Activated CD4-positive, alpha-beta T cell treated with anti-CD3 and anti-CD28 coated beads, Interleukin-2, Interleukin-6, amounts not matched to agents 100 ng/mL and 50 ng/mL, durations not matched to agents 16 hours and 8 hours (primary cell): ENCODE data around the gene MYL11.

Experiments
- DNase-seq: peaks from one replicate; pipeline ENCODE4 v3.0.0-alpha.2; 2020

Gene MYL11

DNA sequence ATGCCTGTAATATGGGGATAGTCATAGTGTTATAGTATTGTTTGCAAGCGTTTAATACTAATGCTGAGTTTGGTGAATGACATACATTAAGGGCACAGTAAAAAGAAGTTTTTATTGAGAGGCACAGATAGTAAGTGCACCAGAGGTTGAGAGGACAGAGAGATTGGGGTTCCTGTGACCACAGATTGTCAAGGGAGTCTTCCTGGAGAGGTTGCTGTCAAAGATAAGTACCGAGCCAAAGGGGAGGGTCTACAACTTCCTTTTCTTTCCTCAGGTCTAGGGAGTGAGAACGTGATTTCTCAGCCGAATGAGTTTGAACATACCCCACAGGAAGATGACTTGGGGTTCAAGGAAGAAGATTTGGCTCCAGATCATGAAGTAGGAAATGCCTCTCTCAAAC is 22.5 kb downstream of the MYL11 start:
- DNase-seq = no peak

DNA sequence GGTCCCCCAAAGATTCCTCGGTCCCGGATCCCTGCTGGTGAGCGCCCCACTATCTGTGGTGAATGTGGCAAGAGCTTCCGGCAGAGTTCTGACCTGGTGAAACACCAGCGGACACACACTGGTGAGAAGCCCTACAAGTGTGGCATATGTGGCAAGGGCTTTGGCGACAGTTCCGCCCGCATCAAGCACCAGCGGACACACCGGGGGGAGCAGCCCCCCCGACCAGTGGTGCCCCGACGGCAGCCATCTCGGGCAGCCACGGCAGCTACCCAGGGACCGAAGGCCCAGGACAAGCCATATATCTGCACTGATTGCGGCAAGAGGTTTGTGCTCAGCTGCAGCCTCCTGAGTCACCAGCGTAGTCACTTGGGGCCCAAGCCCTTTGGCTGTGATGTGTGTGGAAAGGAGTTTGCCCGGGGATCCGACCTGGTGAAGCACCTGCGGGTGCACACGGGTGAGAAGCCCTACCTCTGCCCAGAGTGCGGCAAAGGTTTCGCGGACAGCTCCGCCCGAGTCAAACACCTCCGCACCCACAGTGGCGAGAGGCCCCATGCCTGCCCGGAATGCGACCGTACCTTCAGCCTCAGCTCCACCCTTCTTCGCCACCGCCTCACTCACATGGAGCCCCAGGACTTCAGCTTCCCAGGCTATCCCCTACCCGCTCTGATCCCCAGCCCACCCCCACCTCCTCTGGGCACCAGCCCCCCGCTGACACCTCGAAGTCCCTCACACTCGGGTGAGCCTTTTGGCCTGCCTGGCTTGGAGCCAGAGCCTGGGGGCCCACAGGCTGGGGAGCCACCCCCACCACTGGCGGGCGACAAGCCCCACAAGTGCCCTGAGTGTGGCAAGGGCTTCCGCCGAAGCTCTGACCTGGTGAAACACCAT is 23.4 kb downstream of the MYL11 start:
- DNase-seq = no peak

DNA sequence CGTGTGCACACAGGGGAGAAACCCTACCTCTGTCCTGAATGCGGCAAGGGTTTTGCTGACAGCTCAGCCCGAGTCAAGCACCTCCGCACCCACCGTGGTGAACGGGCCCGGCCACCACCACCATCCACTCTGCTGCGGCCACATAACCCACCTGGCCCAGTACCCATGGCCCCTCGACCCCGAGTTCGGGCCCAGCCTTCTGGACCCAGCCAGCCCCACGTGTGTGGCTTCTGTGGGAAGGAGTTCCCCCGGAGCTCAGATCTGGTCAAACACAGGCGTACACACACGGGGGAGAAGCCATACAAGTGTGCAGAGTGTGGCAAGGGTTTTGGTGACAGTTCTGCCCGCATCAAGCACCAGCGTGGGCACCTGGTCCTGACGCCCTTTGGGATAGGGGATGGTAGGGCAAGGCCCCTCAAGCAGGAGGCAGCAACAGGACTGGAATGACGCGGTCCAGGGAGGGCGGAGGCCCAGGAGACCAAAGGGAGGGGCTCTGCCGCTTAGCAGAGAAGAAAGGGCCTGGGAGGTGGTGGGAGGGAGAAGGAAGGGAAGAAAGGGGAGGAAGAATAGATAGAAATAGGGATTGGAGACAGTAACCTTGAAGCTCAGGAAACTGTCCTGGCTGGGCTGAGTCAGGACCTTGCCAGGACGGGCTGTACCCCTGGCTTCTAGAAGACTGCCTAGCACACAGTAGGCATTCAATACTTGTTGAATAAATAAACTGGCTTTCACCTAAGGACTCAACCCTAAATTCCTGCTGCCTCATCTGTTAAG is 24.2 kb downstream of the MYL11 start:
- DNase-seq = no peak

DNA sequence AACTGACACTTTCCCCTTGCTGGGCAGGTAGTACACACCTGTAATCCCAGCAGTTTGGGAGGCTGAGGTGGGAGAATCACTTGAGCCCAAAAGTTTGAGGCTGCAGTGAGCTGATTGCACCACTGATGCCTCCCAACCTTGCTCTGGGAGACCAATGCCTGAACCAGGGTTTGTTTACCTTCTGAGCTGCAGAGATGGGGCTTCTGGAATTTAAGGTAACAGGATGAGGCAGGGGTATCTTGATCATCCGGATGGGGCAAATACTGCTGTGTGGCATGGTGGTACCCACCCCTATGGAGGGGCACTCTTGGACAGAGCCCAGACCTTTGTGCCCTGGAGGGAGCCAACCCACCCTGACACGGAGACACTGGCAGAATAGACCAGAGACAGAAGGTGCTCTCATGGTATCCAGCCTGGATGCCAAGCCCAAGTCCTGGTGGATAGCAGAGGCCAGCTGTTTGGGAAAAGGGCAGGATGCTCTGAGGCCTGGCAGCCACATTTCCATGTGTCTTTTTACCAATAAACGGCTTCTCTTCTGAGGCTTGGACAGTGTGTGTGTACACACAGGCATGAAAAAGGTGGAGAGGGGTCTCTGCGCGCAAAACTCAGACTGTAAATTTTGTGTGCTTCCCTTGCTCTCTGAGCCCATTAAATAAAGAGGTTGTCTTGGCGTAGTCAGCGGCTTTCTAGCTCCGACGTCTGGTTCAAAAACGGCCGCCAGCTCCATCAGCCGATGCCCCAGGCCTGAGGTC is 25.0 kb downstream of the MYL11 start:
- no peak for DNase-seq

DNA sequence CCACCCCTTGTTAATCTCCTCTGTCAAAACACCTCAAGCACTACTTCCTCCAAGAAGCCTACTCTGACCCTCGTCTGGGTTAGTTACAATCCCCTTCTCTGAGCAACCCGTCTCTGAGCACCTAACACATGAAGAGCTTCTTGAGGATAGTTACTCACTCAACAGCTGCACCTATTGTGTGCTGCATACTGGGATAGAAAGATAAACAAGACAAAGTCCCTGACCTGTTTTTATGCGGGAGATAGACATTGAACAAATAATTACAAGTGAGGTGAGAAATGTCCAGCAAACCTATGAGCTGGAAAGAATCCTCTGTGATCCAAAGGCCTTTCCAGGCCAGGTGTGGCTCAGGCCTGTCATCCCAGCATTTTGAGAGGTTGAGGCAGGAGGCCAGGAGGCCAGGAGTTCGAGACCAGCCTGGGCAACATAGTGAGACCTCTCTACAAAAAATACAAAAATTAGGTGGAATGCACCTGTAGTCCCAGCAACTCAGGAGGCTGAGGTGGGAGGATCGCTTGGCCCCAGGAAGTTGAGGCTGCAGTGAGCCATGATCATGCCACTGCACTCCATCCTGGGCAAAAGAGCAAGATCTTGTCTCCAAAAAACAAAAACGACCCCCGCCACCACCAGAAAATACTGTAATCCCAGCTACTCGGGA is 27.3 kb downstream of the MYL11 start:
- no peak for DNase-seq

DNA sequence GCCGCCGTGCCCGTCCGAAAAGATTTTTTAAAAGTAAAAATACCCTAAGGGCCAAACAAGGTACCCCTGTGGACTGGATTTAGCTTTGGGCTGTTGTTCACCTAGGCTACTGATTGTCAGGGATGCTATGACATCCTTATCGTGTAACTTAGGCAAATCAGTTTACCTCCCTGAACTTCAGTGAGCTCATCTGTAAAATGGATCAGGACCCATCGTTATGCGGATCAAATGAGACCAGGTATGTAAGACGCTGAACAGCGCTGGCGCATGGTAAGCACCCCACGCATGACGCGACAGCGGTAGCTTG is 32.1 kb downstream of the MYL11 start:
- peak; percentile 33 for DNase-seq

DNA sequence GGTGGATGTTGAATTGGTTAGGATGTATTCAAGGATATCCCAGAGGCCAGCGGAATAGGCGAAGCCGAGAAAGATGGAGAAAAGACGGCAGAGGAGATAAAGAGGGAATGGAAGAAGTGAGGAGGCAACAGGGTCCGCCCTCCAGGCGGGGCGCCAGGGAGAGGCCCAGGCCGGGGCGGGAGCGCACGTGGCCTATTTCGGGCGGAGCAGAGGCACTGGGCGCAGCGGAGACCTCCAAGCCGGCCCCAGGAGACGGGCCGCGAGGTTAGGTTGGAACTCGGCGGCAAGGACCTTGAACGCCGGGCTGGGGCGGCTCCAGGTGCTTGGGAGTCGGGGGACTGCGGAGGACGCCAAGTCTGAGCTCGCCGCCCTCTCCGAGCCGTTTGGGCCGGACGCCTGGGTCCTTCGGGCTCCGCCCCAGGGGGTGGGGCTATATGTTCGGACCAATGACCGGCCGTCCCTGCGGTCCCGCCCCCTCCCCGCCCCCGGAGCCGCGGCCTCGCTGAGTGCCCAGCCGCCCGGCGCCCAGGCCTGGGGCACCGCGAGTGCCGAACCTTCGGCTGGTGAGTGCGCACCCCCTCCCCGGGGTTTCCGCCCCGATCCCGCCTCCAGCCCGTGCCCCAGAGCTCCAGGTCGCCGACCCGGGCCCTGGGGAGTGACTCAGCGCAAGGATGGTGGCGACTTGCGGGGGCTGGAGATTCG is 32.7 kb downstream of the MYL11 start, which contains the start of gene ZNF771:
TSS of gene ZNF771 (plus strand) at position 505 of the 702 bp plus-strand sequence. CDS start 448 bp downstream, outside the sequence.
- DNase-seq = peak; percentile 97

DNA sequence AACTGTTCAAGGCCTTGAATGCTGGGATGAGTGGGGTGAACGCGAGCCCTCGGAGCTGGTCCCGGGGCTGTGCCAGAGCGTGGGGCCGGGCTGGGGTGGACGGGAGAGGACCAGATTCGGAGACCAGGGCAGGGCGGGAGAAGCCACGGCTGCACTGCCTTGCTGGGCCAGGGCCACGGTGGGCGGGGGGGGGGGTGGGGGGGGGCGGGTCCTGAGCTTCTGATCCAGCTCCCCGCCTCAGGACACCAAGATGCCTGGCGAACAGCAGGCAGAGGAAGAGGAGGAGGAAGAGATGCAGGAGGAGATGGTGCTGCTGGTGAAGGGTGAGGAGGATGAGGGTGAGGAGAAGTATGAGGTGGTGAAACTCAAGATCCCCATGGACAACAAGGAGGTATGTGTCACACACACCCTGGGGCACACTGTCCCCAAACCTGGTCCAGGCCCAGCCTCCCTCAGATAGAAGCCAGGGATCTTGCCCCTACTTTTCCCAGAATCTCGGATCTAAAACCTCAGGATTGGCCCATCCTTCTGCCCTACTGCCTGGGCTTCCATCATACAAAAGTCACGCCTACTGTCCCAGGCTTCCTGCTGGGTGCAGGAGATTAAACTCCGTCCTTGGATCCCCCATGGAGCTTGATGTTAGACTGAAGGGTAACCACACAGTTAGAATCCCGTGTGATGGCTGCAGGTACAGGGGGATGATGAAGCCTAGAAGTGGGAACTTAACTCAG is 33.4 kb downstream of the MYL11 start:
- no peak for DNase-seq

DNA sequence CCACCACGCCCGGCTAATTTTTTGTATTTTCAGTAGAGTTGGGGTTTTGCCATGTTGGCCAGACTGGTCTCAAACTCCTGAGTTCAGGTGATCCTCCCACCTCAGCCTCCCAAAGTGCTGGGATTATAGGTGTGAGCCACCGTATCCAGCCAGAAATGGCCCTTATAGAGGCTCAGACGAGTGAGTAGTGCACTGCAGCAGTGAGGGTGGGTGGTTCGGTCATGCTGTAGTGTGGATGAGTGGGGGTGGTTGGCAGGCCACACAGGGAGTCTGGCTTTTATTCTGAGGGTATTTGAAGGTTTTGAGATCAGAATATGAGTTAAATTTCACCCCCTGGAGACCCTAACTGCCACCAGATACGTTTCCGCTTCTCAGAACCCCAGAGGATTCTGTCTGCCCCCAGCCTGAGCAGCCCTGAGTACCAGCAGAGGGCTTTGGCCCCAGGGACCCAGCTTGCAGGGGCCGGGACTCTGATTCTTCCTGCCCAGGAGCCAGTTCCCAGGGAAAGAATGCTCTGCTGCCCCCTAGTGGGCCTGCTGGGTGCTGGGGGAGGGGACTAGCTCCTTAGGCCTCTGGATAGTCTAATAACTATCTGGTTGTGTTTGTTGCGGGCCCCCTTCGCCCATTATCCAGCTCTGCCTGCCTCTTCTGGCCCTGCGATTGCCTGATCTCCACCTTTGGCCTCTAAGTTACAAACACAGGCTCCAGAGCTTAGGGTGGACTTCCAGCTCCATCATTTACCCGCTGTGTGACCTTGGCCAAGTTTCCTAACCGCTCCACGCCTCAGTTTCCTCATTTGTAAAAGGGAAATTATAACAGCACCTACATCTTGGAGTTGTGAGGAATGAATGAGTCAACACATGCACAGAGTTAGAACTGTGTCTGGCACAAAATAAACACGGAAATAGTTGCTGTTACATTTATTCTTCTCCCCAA is 34.8 kb downstream of the MYL11 start:
- peak; percentile 95 for DNase-seq

DNA sequence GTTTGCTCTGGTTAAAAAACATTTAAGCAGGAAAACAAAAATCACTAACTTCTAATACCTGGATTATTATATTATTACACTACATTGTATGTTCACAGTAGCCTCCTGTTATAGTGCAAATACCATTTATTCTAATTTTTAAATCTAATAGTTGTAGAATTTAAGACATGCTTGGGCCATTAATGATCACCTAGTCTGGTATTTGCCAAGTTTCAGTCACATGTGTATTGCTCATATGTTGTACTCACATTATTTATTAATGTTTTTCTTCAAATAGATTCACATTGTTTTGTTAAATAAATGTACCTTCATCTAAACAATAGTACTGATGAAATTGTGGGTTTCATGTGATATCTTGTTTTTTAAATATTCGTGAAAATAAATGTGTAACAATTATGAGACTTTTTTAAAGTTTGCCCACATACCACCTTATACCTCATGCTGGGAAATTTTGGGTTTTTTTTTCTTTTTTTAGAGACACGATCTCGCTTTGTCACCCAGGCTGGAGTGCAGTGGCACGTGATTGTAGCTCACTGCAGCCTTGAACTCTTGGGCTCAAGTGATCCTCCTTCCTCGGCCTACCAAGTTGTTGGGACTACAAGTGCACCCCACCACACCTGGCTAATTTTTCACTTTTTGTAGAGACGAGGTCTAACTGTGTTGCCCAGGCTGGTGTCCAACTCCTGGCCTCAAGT is 38.7 kb downstream of the MYL11 start:
- no peak for DNase-seq

DNA sequence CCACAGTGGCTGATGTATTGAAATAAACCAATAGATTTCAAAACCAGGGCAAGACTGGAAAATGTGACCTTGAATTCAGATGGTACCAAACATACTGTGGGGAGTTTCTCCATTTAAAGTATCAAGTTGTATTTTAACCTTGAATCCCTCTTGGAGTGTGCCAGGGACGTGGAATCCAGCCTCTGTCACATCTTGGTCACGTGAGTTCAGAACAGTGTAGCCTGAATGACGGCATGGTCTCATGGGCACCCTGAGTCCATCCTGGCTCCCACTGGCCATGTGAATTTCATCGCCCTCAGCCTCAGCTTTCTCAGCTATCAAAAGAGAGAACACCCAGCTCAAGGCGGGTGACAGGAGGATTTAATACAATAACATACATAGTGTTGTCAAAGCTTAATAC is 39.6 kb downstream of the MYL11 start:
- no peak for DNase-seq

DNA sequence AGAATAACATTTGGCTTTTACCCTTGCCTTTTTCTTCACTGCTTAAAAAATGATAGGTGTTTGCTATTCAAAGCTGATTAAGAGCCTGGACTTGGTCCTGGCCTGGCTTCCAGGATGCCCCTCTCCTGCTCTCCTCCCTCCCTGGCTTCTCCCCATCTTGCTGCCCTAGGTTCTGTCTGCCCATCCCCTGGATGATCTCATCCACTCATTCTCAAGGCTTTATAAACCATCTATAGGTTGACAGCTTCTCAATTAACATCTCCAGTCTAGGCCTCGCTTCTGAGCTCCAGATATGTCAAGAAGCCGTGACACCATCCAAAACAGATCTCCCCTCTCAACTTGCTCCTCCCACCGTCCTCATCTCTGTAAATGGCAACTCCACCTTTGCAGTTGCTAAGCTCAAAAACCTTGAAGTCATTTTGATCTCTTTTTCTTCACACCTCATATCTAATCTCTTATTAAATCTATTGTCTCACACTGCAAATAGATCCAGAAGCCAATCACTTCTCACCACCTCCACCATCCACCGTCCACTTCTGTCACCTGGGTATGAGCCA is 41.5 kb downstream of the MYL11 start:
- DNase-seq = no peak

DNA sequence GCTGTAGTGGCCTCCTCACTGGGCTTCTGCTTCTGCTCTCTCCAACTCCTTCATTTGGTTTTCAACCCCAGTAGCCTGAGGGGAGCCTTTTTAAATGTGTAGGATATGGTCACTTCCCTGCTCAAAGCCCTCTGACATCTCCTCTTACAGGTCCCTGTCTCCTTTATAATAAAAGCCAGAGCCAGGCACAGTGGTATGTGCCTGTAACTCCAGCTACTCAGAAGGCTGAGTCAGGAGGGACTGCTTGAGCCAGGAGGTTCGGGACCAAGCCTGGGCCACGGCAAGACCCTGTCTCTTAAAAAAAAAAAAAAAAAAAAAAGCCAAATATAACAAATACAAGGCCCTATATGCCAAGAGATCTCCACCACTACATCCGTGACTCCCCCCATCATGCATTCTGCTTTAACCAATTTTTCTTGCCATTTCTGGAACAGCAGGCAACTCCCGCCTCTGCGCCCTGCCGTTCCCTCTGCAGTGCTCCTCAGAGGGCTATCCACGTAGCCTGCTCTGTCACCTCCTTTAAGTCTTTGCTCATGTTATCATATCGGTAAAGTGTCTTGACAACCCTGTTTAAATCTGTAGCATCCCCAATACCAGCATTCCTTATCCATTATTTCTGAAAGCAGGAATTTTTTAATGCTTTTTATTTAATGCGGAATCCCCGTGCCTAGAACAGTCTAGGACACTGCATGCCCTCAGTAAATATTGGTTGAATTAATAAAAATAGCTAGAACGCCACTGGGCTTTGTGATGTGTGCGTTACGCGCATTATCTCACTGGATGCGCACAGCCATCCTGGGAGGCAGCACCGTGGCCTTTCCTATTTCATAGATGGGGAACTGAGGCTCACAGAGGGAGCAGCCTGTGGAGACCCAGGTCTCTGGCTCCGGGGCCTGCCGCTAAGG is 42.3 kb downstream of the MYL11 start:
- DNase-seq = no peak

DNA sequence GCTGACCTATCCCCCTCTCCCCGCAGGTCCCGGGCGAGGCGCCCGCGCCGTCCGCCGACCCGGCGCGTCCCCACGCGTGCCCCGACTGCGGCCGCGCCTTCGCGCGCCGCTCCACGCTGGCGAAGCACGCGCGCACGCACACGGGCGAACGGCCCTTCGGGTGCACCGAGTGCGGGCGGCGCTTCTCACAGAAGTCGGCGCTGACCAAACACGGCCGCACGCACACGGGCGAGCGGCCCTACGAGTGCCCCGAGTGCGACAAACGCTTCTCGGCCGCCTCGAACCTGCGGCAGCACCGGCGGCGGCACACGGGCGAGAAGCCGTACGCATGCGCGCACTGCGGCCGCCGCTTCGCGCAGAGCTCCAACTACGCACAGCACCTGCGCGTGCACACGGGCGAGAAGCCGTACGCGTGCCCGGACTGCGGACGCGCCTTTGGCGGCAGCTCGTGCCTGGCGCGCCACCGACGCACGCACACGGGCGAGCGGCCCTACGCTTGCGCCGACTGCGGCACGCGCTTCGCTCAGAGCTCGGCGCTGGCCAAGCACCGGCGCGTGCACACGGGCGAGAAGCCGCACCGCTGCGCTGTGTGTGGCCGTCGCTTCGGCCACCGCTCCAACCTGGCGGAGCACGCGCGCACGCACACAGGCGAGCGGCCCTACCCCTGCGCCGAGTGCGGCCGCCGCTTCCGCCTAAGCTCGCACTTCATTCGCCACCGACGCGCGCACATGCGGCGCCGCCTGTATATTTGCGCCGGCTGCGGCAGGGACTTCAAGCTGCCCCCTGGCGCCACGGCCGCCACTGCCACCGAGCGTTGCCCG is 43.1 kb downstream of the MYL11 start:
- DNase-seq = peak; percentile 95

DNA sequence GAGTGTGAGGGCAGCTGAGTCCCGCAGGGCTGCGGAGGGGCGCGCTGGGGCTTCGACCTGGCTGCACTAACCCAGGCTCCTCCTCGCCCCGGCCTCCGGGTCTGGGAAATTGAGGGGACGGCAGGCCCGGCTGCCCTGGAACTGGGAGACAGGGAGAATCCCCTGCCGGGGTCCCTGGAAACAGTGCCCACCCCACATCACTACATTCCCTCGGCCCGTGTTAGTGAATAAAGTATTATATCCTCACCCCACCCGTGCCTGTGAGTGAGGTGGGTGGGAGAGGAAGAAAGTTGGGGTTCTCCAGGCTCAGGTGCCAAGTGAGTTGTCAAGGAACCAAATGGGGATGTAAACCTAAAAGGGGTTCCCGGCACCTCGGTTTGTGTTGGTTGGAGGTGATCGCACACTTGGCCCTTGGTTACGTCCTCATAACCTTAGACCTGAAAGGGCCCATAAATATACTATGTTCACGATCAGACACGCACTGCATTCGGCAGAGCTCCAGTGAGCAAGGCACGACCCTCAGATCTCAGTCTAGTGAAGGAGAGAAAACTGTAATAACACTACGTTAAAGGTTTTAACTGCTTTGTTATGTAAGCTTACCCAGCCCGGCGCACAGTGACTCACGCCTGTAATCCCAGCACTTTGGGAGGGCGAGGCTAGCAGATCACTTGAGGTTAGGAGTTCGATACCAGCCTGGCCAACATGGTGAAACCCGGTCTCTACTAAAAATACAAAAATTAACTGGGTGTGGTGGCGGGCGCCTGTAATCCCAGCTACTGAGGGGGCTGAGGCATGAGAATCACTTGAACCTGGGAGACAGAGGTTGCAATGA is 44.0 kb downstream of the MYL11 start:
- no peak for DNase-seq

DNA sequence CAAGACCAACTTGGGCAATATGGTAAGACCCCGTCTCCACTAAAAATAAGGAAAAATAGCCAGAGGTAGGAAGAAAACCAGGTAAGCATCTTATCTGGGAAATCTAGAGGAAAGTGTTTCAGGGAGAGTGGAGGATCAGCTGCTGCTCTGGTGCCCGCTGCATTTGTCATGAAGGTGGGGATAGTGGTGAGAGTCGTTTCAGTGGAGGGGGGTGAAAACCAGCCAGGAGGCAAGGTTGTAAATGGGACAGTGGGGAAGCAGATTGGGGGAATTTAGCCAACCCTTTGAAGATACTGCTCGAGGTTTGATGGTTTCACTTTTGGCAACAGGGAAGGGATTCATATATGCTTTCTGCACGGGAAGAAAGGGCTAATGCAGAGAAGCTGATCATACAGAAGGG is 46.4 kb downstream of the MYL11 start:
- no peak for DNase-seq
